Keratinocyte (primary cell): ENCODE results near the gene CRADD. TPM values are rescaled to one million over a fixed set of nuclear protein-coding genes. Genes with fewer than 3 reads are reported as not detected.

ENCODE experiments used
- DNase-seq: peaks from one replicate; pipeline ENCODE4 v3.0.0-alpha.2; 2011; ENCODE audit warnings: low read depth, missing footprints, low spot score
- FAIRE-seq: peaks from 2 replicates; lab custom pipeline; 2011; peaks lifted over from hg19 to GRCh38; lab: Jason Lieb, UNC
- H2AFZ ChIP-seq: 2 replicates; pipeline ENCODE4 v1.6.0; 2012; ENCODE audit warnings: low read length, control low read depth, inconsistent platforms; ENCODE audit not compliant: control insufficient read depth
- H3K27ac ChIP-seq: 2 replicates; pipeline ENCODE4 v1.5.1; 2011; ENCODE audit warnings: low read length; ENCODE audit not compliant: control insufficient read depth, insufficient read depth
- H3K27me3 ChIP-seq: 3 replicates; pipeline ENCODE4 v1.6.0; 2011; ENCODE audit warnings: low read length; ENCODE audit not compliant: control insufficient read depth, insufficient read depth; ENCODE audit errors: extremely low read depth
- H3K36me3 ChIP-seq, 2 experiments: 2 replicates in 1 of 2; 3 replicates in 1 of 2; pipeline ENCODE4 v1.5.1; 2011; ENCODE audit warnings: low read length in 2 of 2, mild to moderate bottlenecking in 1 of 2; ENCODE audit not compliant: control insufficient read depth in 2 of 2, insufficient read depth in 2 of 2; ENCODE audit errors: extremely low read depth in 1 of 2
- H3K4me1 ChIP-seq: 3 replicates; pipeline ENCODE4 v1.5.1; 2011; ENCODE audit warnings: low read length; ENCODE audit not compliant: control insufficient read depth, insufficient read depth; ENCODE audit errors: extremely low read depth
- H3K4me2 ChIP-seq: 3 replicates; pipeline ENCODE4 v1.6.0; 2011; ENCODE audit warnings: low read depth, low read length; ENCODE audit not compliant: control insufficient read depth, insufficient read depth; ENCODE audit errors: extremely low read depth
- H3K4me3 ChIP-seq, 3 experiments: fragments of 200-600 bp in 1 of 3; sonication (generic) in 1 of 3; 2 replicates in 2 of 3; 3 replicates in 1 of 3; pipeline ENCODE4 v1.5.1; 2011 to 2016; ENCODE audit warnings: low read length in 3 of 3, mild to moderate bottlenecking in 3 of 3, control low read depth in 2 of 3, inconsistent platforms in 1 of 3, low read depth in 1 of 3, mixed read lengths in 1 of 3, mixed run types in 1 of 3, moderate library complexity in 1 of 3; ENCODE audit not compliant: control insufficient read depth in 2 of 3, insufficient read depth in 2 of 3; ENCODE audit errors: extremely low read depth in 1 of 3
- H3K79me2 ChIP-seq: 2 replicates; pipeline ENCODE4 v1.6.0; 2012; ENCODE audit warnings: low read length; ENCODE audit not compliant: control insufficient read depth, insufficient read depth
- H3K9ac ChIP-seq: 3 replicates; pipeline ENCODE4 v1.6.0; 2011; ENCODE audit warnings: low read length; ENCODE audit not compliant: control insufficient read depth, insufficient read depth; ENCODE audit errors: extremely low read depth
- H3K9me1 ChIP-seq: 3 replicates; pipeline ENCODE4 v1.6.0; 2011; ENCODE audit warnings: low read length; ENCODE audit not compliant: control insufficient read depth, insufficient read depth; ENCODE audit errors: extremely low read depth
- H3K9me3 ChIP-seq: 2 replicates; pipeline ENCODE4 v1.5.1; 2012; ENCODE audit warnings: low read depth, low read length; ENCODE audit not compliant: control insufficient read depth
- H4K20me1 ChIP-seq: 3 replicates; pipeline ENCODE4 v1.6.0; 2011; ENCODE audit warnings: low read length; ENCODE audit not compliant: control insufficient read depth, insufficient read depth; ENCODE audit errors: extremely low read depth
- CTCF ChIP-seq, 3 experiments: IDR thresholded peaks in 1 of 3; conservative IDR thresholded peaks in 1 of 3; optimal IDR thresholded peaks in 1 of 3; 2 replicates in 2 of 3; 3 replicates in 1 of 3; pipeline versions ENCODE3 to v1.5.1; 2011; ENCODE audit warnings: low read length in 3 of 3, mild to moderate bottlenecking in 3 of 3, moderate library complexity in 2 of 3, control low read depth in 1 of 3, inconsistent platforms in 1 of 3; ENCODE audit not compliant: insufficient read depth in 2 of 3; ENCODE audit errors: extremely low read depth in 1 of 3
- EZH2 ChIP-seq: IDR thresholded peaks from one replicate; pipeline ENCODE4 v1.6.1; 2012; ENCODE audit warnings: inconsistent platforms, mild to moderate bottlenecking, low read length, moderate library complexity
- dilution Hi-C: fragments of 300-500 bp; cut with MboI; formaldehyde crosslinking; loops from one replicate; pipeline ENCODE4 v1.7.0; 2020; ENCODE audit warnings: low sequenced_read_pairs; ENCODE audit not compliant: extremely low pct_ligation_motif_present
- polyA plus RNA-seq, 5 experiments: library from polyadenylated mRNA; depleted of rRNA in 3 of 5; stranded (reverse) in 3 of 5; stranded (forward) in 1 of 5; unstranded in 1 of 5; fragments of >200 nt; gene quantifications; 1 replicate in 1 of 5; 2 replicates in 3 of 5; 3 replicates in 1 of 5; pipeline versions ENCODE4 v1.2.1 to v1.2.3, GENCODE V29; 2011 to 2012; ENCODE audit warnings: missing spikeins in 2 of 5, low read depth in 1 of 5, low replicate concordance in 1 of 5

CRADD gene
- polyA plus RNA-seq, 1 donor (not counting 4 experiments of a cell fraction or from before 2014, with no cell fraction given) = 11.2 TPM

- H3K9me1 ChIP-seq = no peaks in the 10 kb centered on the region
- H3K9me3 ChIP-seq = no peaks in the 10 kb centered on the region
- peak; percentile 96 for FAIRE-seq
- H3K36me3 ChIP-seq = no peaks in the 10 kb centered on the region
- no peak overlapping the region for H3K9ac ChIP-seq
- H2AFZ ChIP-seq = no peak overlapping the region
- H3K4me1 ChIP-seq = peaks cover 21% of the 10 kb centered on the region
- TF ChIP-seq EZH2 (no peak), CTCF (optimal IDR thresholded peaks at IDR 0.05 in 1 of 3, IDR thresholded peaks at IDR 0.05 in 1 of 3, conservative IDR thresholded peaks at IDR 0.05 in 1 of 3; ENCODE audit: extremely low read depth in 1 of 3, insufficient read depth in 2 of 3, low read length in 3 of 3) (peak; percentile 53 to 65 (median 64))
- DNase-seq = no peak
- H3K4me3 ChIP-seq = no peak overlapping the region
- H4K20me1 ChIP-seq = no peaks in the 10 kb centered on the region
- dilution Hi-C loops = no loop called here
- no peaks in the 10 kb centered on the region for H3K27me3 ChIP-seq
- H3K79me2 ChIP-seq = no peaks in the 10 kb centered on the region
- H3K27ac ChIP-seq = no peak overlapping the region
- H3K4me2 ChIP-seq = no peak overlapping the region
Observed at GRCh38 chr12:93766796-93767523, 89.8 kb downstream of the CRADD start.

DNA sequence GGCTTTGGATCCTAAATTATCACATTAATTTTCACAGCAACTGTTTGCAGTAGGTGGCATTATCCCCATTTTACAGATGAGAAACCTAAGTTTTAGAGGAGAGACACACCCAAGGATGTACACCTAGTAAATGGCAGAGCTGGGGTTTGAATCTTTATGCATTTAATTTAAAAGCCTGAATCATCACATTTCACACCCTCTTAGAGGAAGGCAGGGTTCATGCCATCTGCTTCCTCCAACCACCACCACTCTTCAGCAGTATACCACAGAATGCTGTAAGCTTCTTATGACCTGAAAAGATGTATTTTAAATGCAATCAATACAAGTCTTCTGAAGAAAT is 90.3 kb downstream of the CRADD start:
- dilution Hi-C loops = no loop called here
- Histone ChIP-seq H3K79me2 (no peaks in the 10 kb centered on the region), H3K27ac (no peak overlapping the region), H2AFZ (no peak overlapping the region), H3K9ac (no peak overlapping the region), H4K20me1 (no peaks in the 10 kb centered on the region), H3K4me3 (no peak overlapping the region), H3K9me1 (no peaks in the 10 kb centered on the region), H3K4me2 (no peak overlapping the region), H3K27me3 (no peaks in the 10 kb centered on the region), H3K9me3 (no peaks in the 10 kb centered on the region), H3K4me1 (peaks cover 21% of the 10 kb centered on the region), H3K36me3 (no peaks in the 10 kb centered on the region)
- FAIRE-seq (peak; percentile 9), DNase-seq (no peak)
- TF ChIP-seq CTCF (optimal IDR thresholded peaks at IDR 0.05 in 1 of 3, IDR thresholded peaks at IDR 0.05 in 1 of 3, conservative IDR thresholded peaks at IDR 0.05 in 1 of 3; ENCODE audit: extremely low read depth in 1 of 3, insufficient read depth in 2 of 3, low read length in 3 of 3) (peak in 1 of 3 experiments; percentile 3), EZH2 (no peak)
